OCI-LY7 (cell line): ENCODE results near the gene LONRF3. TPM values are rescaled to one million over a fixed set of nuclear protein-coding genes. Genes with fewer than 3 reads are reported as not detected.

Source experiments
- BruUV-seq: library from RNA; stranded (reverse); fragments of 400-500 nt; replicated peaks from 2 replicates; lab custom pipeline; 2021; lab: Mats Ljungman, UMichigan
- CTCF ChIA-PET: fragments of 300-600 bp; sonication (Branson Sonifier 250); formaldehyde crosslinking; loops from one replicate; lab custom pipeline; 2022; ENCODE audit warnings: antibody characterized with exemption; ENCODE audit not compliant: unreplicated experiment; lab: Charles Lee
- POLR2A ChIA-PET: fragments of 300-600 bp; sonication (Branson Sonifier 250); formaldehyde crosslinking; loops from one replicate; lab custom pipeline; 2022; ENCODE audit warnings: antibody characterized with exemption; lab: Charles Lee
- DNase-seq: peaks from one replicate; pipeline ENCODE4 v3.0.0-alpha.2; 2015; ENCODE audit warnings: low spot score
- H2AFZ ChIP-seq: fragments of 200-600 bp; sonication (generic), shearing (Covaris generic); 2 replicates; pipeline ENCODE4 v1.6.1; 2014; ENCODE audit warnings: mild to moderate bottlenecking, antibody characterized with exemption, low read length, moderate library complexity
- H3K27ac ChIP-seq: fragments of 200-600 bp; sonication (generic); 2 replicates; pipeline ENCODE4 v1.5.1; 2014; ENCODE audit warnings: mixed run types, low read depth, mild to moderate bottlenecking, moderate library complexity, low read length, inconsistent platforms; ENCODE audit not compliant: poor library complexity, severe bottlenecking
- H3K36me3 ChIP-seq: fragments of 200-600 bp; sonication (generic); 2 replicates; pipeline ENCODE4 v1.6.1; 2014; ENCODE audit warnings: mild to moderate bottlenecking, antibody characterized with exemption, low read length, moderate library complexity, mixed read lengths; ENCODE audit not compliant: insufficient read depth
- H3K4me1 ChIP-seq: fragments of 200-600 bp; sonication (generic); 2 replicates; pipeline ENCODE4 v1.5.1; 2014; ENCODE audit warnings: mild to moderate bottlenecking, low read length; ENCODE audit not compliant: insufficient read depth, poor library complexity, severe bottlenecking
- H3K4me2 ChIP-seq: fragments of 200-600 bp; sonication (generic); 2 replicates; pipeline ENCODE4 v1.6.1; 2014; ENCODE audit warnings: mild to moderate bottlenecking, low read length
- H3K4me3 ChIP-seq: fragments of 200-600 bp; sonication (generic); 2 replicates; pipeline ENCODE4 v1.5.1; 2014; ENCODE audit warnings: mild to moderate bottlenecking, low read depth, low read length; ENCODE audit not compliant: poor library complexity, severe bottlenecking
- H3K79me2 ChIP-seq: fragments of 200-600 bp; sonication (generic); 2 replicates; pipeline ENCODE4 v1.6.1; 2016; ENCODE audit warnings: low read depth, mild to moderate bottlenecking, low read length, moderate library complexity, mixed read lengths; ENCODE audit not compliant: insufficient read depth
- H3K9me2 ChIP-seq: fragments of 200-600 bp; sonication (generic); 2 replicates; pipeline ENCODE4 v1.6.1; 2016; ENCODE audit warnings: mild to moderate bottlenecking, low read length, mixed read lengths; ENCODE audit not compliant: insufficient read depth
- H3K9me3 ChIP-seq: fragments of 200-600 bp; sonication (generic); 2 replicates; pipeline ENCODE4 v1.6.1; 2014; ENCODE audit warnings: mild to moderate bottlenecking, mixed run types, low read length, mixed read lengths
- H4K20me1 ChIP-seq: fragments of 200-600 bp; sonication (generic); 2 replicates; pipeline ENCODE4 v1.6.1; 2014; ENCODE audit warnings: mild to moderate bottlenecking, antibody characterized with exemption, low read length, moderate library complexity, mixed read lengths; ENCODE audit not compliant: insufficient read depth
- EZH2phosphoT487 ChIP-seq: fragments of 200-600 bp; sonication (generic); IDR thresholded peaks from 2 replicates; pipeline ENCODE4 v1.6.1; 2018; ENCODE audit warnings: low read depth, borderline replicate concordance, mild to moderate bottlenecking, mixed run types, antibody characterized with exemption, low read length, moderate library complexity, mixed read lengths
- intact Hi-C: fragments of 100-400 bp; cut with micrococcal nuclease; formaldehyde crosslinking; loops from one replicate; pipeline ENCODE4 v1.10.0; 2022; ENCODE audit not compliant: unreplicated experiment
- total RNA-seq, 2 experiments: library from RNA; depleted of rRNA in 1 of 2; stranded (reverse); fragments of >200 nt in 1 of 2; shearing (Covaris generic) in 1 of 2; gene quantifications; 2 replicates each; pipeline ENCODE4 v1.2.3, GENCODE V29; 2014 to 2022
- TF ChIP-seq, protein P1 (sequence below): fragments of 200-600 bp; sonication (generic); conservative IDR thresholded peaks from 2 replicates; pipeline ENCODE4 v1.5.1; 2014; ENCODE audit warnings: mild to moderate bottlenecking, antibody characterized with exemption, low read length, moderate library complexity, mixed read lengths

Gene LONRF3
- total RNA-seq, 2 experiments from 2014 or later: not detected

DNA sequence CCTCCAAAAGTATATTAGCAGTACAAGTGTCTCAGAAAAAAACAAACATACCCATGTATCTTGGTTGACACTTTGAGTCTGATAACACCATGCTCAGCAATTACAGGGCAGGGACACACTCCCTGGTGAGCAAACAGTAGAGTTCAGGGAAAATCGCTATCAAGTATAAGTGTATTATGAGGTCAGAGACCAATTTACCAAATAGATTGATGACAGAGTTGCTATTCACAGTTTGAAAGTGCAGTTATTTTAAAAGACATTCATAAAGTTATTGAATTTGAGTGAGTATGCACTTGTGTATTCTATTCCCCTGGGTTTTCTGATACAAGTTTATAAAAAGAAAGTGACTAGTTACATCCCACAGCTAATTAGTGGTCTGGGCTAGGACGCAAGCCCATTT is 10.2 kb upstream of the LONRF3 start:
- TF ChIP-seq, protein P1, sequence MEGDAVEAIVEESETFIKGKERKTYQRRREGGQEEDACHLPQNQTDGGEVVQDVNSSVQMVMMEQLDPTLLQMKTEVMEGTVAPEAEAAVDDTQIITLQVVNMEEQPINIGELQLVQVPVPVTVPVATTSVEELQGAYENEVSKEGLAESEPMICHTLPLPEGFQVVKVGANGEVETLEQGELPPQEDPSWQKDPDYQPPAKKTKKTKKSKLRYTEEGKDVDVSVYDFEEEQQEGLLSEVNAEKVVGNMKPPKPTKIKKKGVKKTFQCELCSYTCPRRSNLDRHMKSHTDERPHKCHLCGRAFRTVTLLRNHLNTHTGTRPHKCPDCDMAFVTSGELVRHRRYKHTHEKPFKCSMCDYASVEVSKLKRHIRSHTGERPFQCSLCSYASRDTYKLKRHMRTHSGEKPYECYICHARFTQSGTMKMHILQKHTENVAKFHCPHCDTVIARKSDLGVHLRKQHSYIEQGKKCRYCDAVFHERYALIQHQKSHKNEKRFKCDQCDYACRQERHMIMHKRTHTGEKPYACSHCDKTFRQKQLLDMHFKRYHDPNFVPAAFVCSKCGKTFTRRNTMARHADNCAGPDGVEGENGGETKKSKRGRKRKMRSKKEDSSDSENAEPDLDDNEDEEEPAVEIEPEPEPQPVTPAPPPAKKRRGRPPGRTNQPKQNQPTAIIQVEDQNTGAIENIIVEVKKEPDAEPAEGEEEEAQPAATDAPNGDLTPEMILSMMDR: no peak
- no peak for TF ChIP-seq EZH2phosphoT487
- DNase-seq: no peak
- intact Hi-C loops: no loop called here
- BruUV-seq: no TSS peak
- H3K79me2 ChIP-seq: no peaks in the 10 kb centered on the region
- no peak overlapping the region for H3K27ac ChIP-seq
- POLR2A ChIA-PET: no interaction called here
- H3K4me3 ChIP-seq: no peak overlapping the region
- no peak overlapping the region for H3K4me2 ChIP-seq
- H3K9me2 ChIP-seq: no peaks in the 10 kb centered on the region
- no peaks in the 10 kb centered on the region for H3K36me3 ChIP-seq
- H3K9me3 ChIP-seq: no peaks in the 10 kb centered on the region
- H3K4me1 ChIP-seq: no peaks in the 10 kb centered on the region
- H4K20me1 ChIP-seq: no peaks in the 10 kb centered on the region
- CTCF ChIA-PET: no interaction called here
- no peak overlapping the region for H2AFZ ChIP-seq

- H3K4me2 ChIP-seq: no peak overlapping the region
Observed at GRCh38 chrX:118965395-118965794, 9.0 kb upstream of the LONRF3 start.

DNA sequence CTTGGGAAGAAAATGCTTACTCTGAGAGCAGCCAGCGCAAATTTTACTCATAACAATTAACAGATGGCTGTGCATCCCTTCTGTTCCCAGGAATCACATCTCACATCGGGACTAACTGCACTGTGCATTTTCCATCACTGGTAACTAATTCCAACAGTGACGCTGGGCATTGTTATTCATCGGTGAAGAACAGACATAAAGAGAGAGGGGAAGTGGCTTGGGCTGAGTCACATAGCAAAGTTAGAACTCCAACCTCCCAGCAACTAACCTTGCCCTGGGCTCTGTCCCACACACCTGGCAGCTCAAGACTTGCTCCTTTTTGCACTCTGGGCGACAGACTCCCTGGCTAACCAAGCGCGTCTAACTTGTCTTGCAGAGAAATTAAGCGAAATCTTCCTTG is 6.4 kb upstream of the LONRF3 start:
- ChIA-PET CTCF (no interaction called here), POLR2A (no interaction called here)
- no peak for DNase-seq

More at GRCh38 chrX:118965395-118965794, 9.0 kb upstream of the LONRF3 start:
- H4K20me1 ChIP-seq: no peaks in the 10 kb centered on the region
- H3K4me3 ChIP-seq: no peak overlapping the region
- ChIA-PET POLR2A (interaction anchor here (0.6 kb wide), 1 partner anchor 110 kb away, joined by 4 read pairs; no protein-coding TSS in a partner anchor), CTCF (no interaction called here)
- H2AFZ ChIP-seq: no peak overlapping the region
- H3K9me3 ChIP-seq: no peaks in the 10 kb centered on the region
- no TSS peak for BruUV-seq
- DNase-seq: no peak
- H3K36me3 ChIP-seq: no peaks in the 10 kb centered on the region
- no peaks in the 10 kb centered on the region for H3K9me2 ChIP-seq
- no peak overlapping the region for H3K27ac ChIP-seq
- TF ChIP-seq, protein P1: no peak
- TF ChIP-seq EZH2phosphoT487: no peak
- intact Hi-C loops: no loop called here
- no peaks in the 10 kb centered on the region for H3K79me2 ChIP-seq
- no peaks in the 10 kb centered on the region for H3K4me1 ChIP-seq

More for the DNA sequence above, 6.4 kb upstream of the LONRF3 start:
- Histone ChIP-seq H3K4me2 (no peak overlapping the region), H3K9me3 (no peaks in the 10 kb centered on the region), H3K4me1 (no peaks in the 10 kb centered on the region), H3K4me3 (no peak overlapping the region), H4K20me1 (no peaks in the 10 kb centered on the region), H3K36me3 (no peaks in the 10 kb centered on the region), H2AFZ (no peak overlapping the region), H3K9me2 (no peaks in the 10 kb centered on the region), H3K27ac (no peak overlapping the region), H3K79me2 (no peaks in the 10 kb centered on the region)
- TF ChIP-seq, protein P1: no peak
- no peak for TF ChIP-seq EZH2phosphoT487
- intact Hi-C loops: no loop called here
- BruUV-seq: no TSS peak
